ENCODE results near the gene SPATA7.

Gene SPATA7

GRCh38 chr14:88481794-88482193 lies 96.3 kb downstream of the SPATA7 start:
- no peak for DNase-seq

- DNase-seq, result no peak
Observed at GRCh38 chr14:88482524-88482923, 97.1 kb downstream of the SPATA7 start.

All from amygdala (tissue), 56 donors.